SK-N-SH treated with all-trans-retinoic acid at 6 μM for 48 hours (cell line): ENCODE data around the gene OR3A2.

Experiments used
- ARNTL ChIP-seq: fragments of 450-650 bp; formaldehyde crosslinking; IDR thresholded peaks from 2 replicates; pipeline ENCODE4 v1.5.0; 2020; ENCODE audit warnings: low read depth, mild to moderate bottlenecking, moderate library complexity, borderline replicate concordance
- PATZ1 ChIP-seq: fragments of 250-450 bp; sonication (Bioruptor Pico); IDR thresholded peaks from 2 replicates; pipeline ENCODE4 v1.8.0; 2020; ENCODE audit warnings: mild to moderate bottlenecking, moderate library complexity, borderline replicate concordance
- TCF4 ChIP-seq: fragments of 250-450 bp; sonication (Bioruptor Pico); IDR thresholded peaks from 2 replicates; pipeline ENCODE4 v1.8.0; 2021; ENCODE audit warnings: mild to moderate bottlenecking, moderate library complexity, borderline replicate concordance
- TSHZ2 ChIP-seq: fragments of 250-450 bp; sonication (Bioruptor Pico); IDR thresholded peaks from 2 replicates; pipeline ENCODE4 v1.5.0; 2020; ENCODE audit warnings: mild to moderate bottlenecking, moderate library complexity
- TF ChIP-seq, protein P1 (sequence below): fragments of 250-450 bp; sonication (Bioruptor Pico); IDR thresholded peaks from 2 replicates; pipeline ENCODE4 v1.5.1; 2020; ENCODE audit warnings: low read depth, mild to moderate bottlenecking, moderate library complexity

DNA sequence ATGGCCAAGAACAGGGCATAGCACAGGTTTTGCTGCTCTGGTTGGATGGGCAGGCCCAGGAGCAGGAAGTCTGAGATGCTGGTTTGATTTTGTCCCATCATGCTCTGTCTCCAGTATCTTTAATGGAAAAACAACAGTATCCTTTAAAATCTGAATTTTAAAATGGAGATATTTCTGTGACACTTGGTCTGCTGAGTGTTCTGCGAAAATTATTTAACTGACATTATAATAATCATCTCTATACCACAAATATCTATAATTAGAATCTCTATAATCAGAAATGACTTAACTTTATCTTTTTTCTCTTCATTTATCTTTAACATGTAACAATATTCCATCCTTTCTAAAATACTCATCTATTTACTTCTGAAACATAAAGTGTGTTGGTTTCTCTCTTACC is 12.2 kb upstream of the OR3A2 start, which contains the start of gene OR1E1:
- TF ChIP-seq TSHZ2 (CRISPR knock-in tag) = no peak
- TF ChIP-seq ARNTL (CRISPR knock-in tag) = no peak
- TF ChIP-seq, protein P1, sequence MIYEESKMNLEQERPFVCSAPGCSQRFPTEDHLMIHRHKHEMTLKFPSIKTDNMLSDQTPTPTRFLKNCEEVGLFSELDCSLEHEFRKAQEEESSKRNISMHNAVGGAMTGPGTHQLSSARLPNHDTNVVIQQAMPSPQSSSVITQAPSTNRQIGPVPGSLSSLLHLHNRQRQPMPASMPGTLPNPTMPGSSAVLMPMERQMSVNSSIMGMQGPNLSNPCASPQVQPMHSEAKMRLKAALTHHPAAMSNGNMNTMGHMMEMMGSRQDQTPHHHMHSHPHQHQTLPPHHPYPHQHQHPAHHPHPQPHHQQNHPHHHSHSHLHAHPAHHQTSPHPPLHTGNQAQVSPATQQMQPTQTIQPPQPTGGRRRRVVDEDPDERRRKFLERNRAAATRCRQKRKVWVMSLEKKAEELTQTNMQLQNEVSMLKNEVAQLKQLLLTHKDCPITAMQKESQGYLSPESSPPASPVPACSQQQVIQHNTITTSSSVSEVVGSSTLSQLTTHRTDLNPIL = no peak
- no peak for TF ChIP-seq PATZ1 (CRISPR knock-in tag)
- TF ChIP-seq TCF4 (CRISPR knock-in tag) = no peak
